Measurements from ENCODE around the gene RNF121. TPM values are rescaled to one million over a fixed set of nuclear protein-coding genes. Genes with fewer than 3 reads are reported as not detected.
A peak's percentile ranks its signal among the peaks of the same experiment; 100 is the strongest.

RNF121 gene
- total and polyA plus RNA-seq, 2 of the 13 experiments (the other 11 are each of a cell fraction or from before 2014, with no cell fraction given) = 28.6 to 44.3 TPM

- intact Hi-C loops (cut with micrococcal nuclease; ENCODE audit: unreplicated experiment) = loop anchor here (10.0 kb wide), 1 partner anchor 65 kb away; no protein-coding TSS in a partner anchor
- Histone ChIP-seq H3K27me3 (ENCODE audit: control insufficient read depth in 1 of 2, insufficient read depth in 2 of 2, low read length in 2 of 2) (no peaks in the 10 kb centered on the region; a peak in 1 of 5 replicates), H3K36me3 (replicated peaks in 1 of 2; ENCODE audit: control insufficient read depth in 1 of 2, insufficient read depth in 2 of 2, low read length in 2 of 2) (peaks cover 0 to 4% of the 10 kb centered on the region in 2 experiments; a peak in 2 of 5 replicates), H4K20me1 (ENCODE audit: insufficient read depth, low read length) (peaks cover 10% of the 10 kb centered on the region), H3K27ac (ENCODE audit: extremely low read length, insufficient read depth, low read length) (peak overlapping the region; percentile 92), H2AFZ (ENCODE audit: low read length) (no peak overlapping the region), H3K9ac (ENCODE audit: insufficient read depth, low read depth, low read length) (peak overlapping the region; percentile 82), H3K9me3 (ENCODE audit: low read length) (no peaks in the 10 kb centered on the region), H3K4me3 (replicated peaks in 1 of 3; ENCODE audit: insufficient read depth in 1 of 3, low read depth in 2 of 3, low read length in 3 of 3) (peak overlapping the region; percentile 80 to 89 (median 84)), H3K79me2 (ENCODE audit: insufficient read depth, low read length) (peaks cover 68% of the 10 kb centered on the region), H3K4me2 (ENCODE audit: low read depth, low read length) (peak overlapping the region; percentile 96), H3K4me1 (ENCODE audit: insufficient read depth, low read length) (peaks cover 57% of the 10 kb centered on the region)
- DNase-seq (ENCODE audit: low spot score) = no peak
- TF ChIP-seq SNAPC4 (CRISPR knock-in tag; IDR thresholded peaks at IDR 0.05) (no peak), FOXO4 (CRISPR knock-in tag; conservative IDR thresholded peaks at IDR 0.05) (0 out of 2 replicates have a peak, but pooled peaks have one; percentile 78), SNAPC2 (CRISPR knock-in tag; IDR thresholded peaks at IDR 0.05) (0 out of 2 replicates have a peak, but pooled peaks have one; percentile 25), ZNF850 (CRISPR knock-in tag; conservative IDR thresholded peaks at IDR 0.05) (no peak)
- CTCF ChIA-PET (ENCODE audit: low intra/inter-chr PET ratio, low total read pairs) = no interaction called here
- WGBS (ENCODE audit: low lambda C conversion rate) = under 1% methylated on average over 6 of the region's 6 CpGs
- POLR2A ChIA-PET = interaction anchor here (0.9 to 3.5 kb wide), 9 partner anchors 10 to 183 kb away, joined by 3 to 34 read pairs (median 8); partner anchors contain the start of gene ANAPC15
- ATAC-seq = no peak
- in situ Hi-C loops (cut with HindIII; ENCODE audit: extremely low pct_ligation_motif_present, low pct_unique_long_range_greater_than_20kb) = no loop called here
- FAIRE-seq = no peak
- no TSS peak for BruUV-seq (replicated peaks)
These were observed 645 bp downstream of the RNF121 start for GRCh38 chr11:71929491-71929890.

All from HepG2 (cell line).